HepG2 (cell line): ENCODE measurements around the gene RIN3. TPM values are rescaled to one million over a fixed set of nuclear protein-coding genes. Genes with fewer than 3 reads are reported as not detected.

Experiments
- CAMTA2 ChIP-seq: sonication (generic); formaldehyde crosslinking; IDR thresholded peaks from 2 replicates; pipeline ENCODE4 v1.4.0; 2020; ENCODE audit warnings: mild to moderate bottlenecking, missing genetic modification reagents, borderline replicate concordance
- ERF ChIP-seq: IDR thresholded peaks from 2 replicates; pipeline ENCODE4 v1.6.1; 2018; ENCODE audit warnings: missing biosample characterization, missing genetic modification reagents
- SNAPC2 ChIP-seq: sonication (generic); formaldehyde crosslinking; IDR thresholded peaks from 2 replicates; pipeline ENCODE4 v1.8.1; 2022; ENCODE audit warnings: mild to moderate bottlenecking, missing genetic modification reagents
- SRSF4 ChIP-seq: fragments of 200-400 bp; formaldehyde crosslinking; IDR thresholded peaks from one replicate; pipeline ENCODE4 v1.6.1; 2018; ENCODE audit warnings: mild to moderate bottlenecking, low read depth, low read length, moderate library complexity; ENCODE audit not compliant: poor library complexity, severe bottlenecking
- SYNCRIP ChIP-seq: fragments of 200-400 bp; formaldehyde crosslinking; IDR thresholded peaks from 2 replicates; pipeline ENCODE4 v1.6.1; 2018; ENCODE audit warnings: mild to moderate bottlenecking, low read depth, low read length; ENCODE audit not compliant: insufficient read depth
- ZBTB38 ChIP-seq: sonication (generic); formaldehyde crosslinking; IDR thresholded peaks from 2 replicates; pipeline ENCODE4 v1.5.1; 2020; ENCODE audit warnings: mild to moderate bottlenecking, missing genetic modification reagents
- ZFP36 ChIP-seq: fragments of 150-350 bp; IDR thresholded peaks from 2 replicates; pipeline ENCODE4 v1.6.1; 2018; ENCODE audit warnings: borderline replicate concordance, low read length, low read depth; ENCODE audit not compliant: partially characterized antibody
- ZMYM4 ChIP-seq: sonication (generic); formaldehyde crosslinking; IDR thresholded peaks from 2 replicates; pipeline ENCODE4 v1.8.1; 2023; ENCODE audit warnings: mild to moderate bottlenecking, missing genetic modification reagents
- ZNF331 ChIP-seq: sonication (generic); formaldehyde crosslinking; IDR thresholded peaks from 2 replicates; pipeline ENCODE4 v1.4.0; 2020; ENCODE audit warnings: missing genetic modification reagents
- ZSCAN25 ChIP-seq: sonication (generic); formaldehyde crosslinking; IDR thresholded peaks from 2 replicates; pipeline ENCODE4 v1.8.0; 2022; ENCODE audit warnings: mild to moderate bottlenecking, missing genetic modification reagents
- polyA plus RNA-seq, 8 experiments: library from polyadenylated mRNA; depleted of rRNA in 3 of 8; stranded (reverse) in 7 of 8; unstranded in 1 of 8; fragments of >200 nt; fragmentation: Illumina TruSeq in 4 of 8; extraction: Trizol in 4 of 8; gene quantifications; 2 replicates each; pipeline versions ENCODE4 v1.2.1 to v1.2.3, GENCODE V29; 2011 to 2016; ENCODE audit warnings: low read depth in 4 of 8, missing spikeins in 1 of 8, mixed read lengths in 1 of 8; ENCODE audit not compliant: insufficient read depth in 1 of 8
- total RNA-seq, 5 experiments: library from RNA; depleted of rRNA; stranded (reverse); fragments of >200 nt; fragmentation: Illumina TruSeq; extraction: Trizol; gene quantifications; 2 replicates each; pipeline ENCODE4 v1.2.3, GENCODE V29; 2016; ENCODE audit warnings: low read depth in 1 of 5
- TF ChIP-seq, protein P1 (sequence below): sonication (generic); formaldehyde crosslinking; IDR thresholded peaks from 2 replicates; pipeline ENCODE4 v1.4.0; 2020; ENCODE audit warnings: missing genetic modification reagents, mild to moderate bottlenecking, borderline replicate concordance
- TF ChIP-seq, protein P2 (sequence below), 2 experiments: sonication (generic) in 1 of 2; formaldehyde crosslinking in 1 of 2; IDR thresholded peaks; 2 replicates each; pipeline versions ENCODE4 v1.4.0 to v1.6.1; 2016 to 2020; ENCODE audit warnings: borderline replicate concordance in 1 of 2, low read depth in 1 of 2, mild to moderate bottlenecking in 1 of 2, missing genetic modification reagents in 1 of 2
- TF ChIP-seq, protein P3 (sequence below): sonication (generic); formaldehyde crosslinking; IDR thresholded peaks from 2 replicates; pipeline ENCODE4 v1.5.1; 2020; ENCODE audit warnings: mild to moderate bottlenecking, missing genetic modification reagents
- TF ChIP-seq, protein P4 (sequence below): sonication (generic); formaldehyde crosslinking; IDR thresholded peaks from 2 replicates; pipeline ENCODE4 v1.4.0; 2020; ENCODE audit warnings: low read depth, mild to moderate bottlenecking, missing genetic modification reagents
- TF ChIP-seq, protein P5 (sequence below): sonication (generic); formaldehyde crosslinking; IDR thresholded peaks from 2 replicates; pipeline ENCODE4 v1.4.0; 2020; ENCODE audit warnings: missing genetic modification reagents, borderline replicate concordance

Gene RIN3
- total and polyA plus RNA-seq, 2 of the 13 experiments (the other 11 are each of a cell fraction or from before 2014, with no cell fraction given), result 2.3 to 3.6 TPM

DNA sequence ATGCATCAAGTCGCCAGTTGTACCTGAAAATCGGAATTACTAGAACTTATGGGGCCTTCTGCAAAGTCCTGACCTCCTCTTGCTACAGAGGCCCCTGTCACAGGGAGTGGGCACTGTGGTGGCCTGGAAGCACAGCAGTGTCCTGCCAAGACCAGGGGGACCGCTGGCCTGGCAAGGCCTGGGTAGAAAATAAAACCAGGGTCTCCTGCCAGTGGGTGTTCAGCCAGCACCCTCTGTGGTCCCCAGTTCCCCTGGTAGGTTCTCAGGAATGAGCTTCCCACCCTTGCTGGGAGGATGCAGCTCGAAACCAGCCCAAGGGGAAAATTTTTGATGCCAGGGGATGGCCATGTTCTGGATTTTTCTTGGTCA, 43.9 kb downstream of the RIN3 start (continued):
- TF ChIP-seq, protein P1, sequence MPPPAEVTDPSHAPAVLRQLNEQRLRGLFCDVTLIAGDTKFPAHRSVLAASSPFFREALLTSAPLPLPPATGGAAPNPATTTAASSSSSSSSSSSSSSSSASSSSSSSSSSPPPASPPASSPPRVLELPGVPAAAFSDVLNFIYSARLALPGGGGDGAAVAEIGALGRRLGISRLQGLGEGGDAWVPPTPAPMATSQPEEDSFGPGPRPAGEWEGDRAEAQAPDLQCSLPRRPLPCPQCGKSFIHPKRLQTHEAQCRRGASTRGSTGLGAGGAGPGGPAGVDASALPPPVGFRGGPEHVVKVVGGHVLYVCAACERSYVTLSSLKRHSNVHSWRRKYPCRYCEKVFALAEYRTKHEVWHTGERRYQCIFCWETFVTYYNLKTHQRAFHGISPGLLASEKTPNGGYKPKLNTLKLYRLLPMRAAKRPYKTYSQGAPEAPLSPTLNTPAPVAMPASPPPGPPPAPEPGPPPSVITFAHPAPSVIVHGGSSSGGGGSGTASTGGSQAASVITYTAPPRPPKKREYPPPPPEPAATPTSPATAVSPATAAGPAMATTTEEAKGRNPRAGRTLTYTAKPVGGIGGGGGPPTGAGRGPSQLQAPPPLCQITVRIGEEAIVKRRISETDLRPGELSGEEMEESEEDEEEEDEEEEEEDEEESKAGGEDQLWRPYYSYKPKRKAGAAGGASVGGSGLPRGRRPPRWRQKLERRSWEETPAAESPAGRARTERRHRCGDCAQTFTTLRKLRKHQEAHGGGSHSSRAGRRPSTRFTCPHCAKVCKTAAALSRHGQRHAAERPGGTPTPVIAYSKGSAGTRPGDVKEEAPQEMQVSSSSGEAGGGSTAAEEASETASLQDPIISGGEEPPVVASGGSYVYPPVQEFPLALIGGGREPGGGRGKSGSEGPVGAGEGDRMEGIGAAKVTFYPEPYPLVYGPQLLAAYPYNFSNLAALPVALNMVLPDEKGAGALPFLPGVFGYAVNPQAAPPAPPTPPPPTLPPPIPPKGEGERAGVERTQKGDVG (CRISPR knock-in tag), result peak; percentile 55; the same call in 1 of the 2 replicates
- TF ChIP-seq SRSF4 (no peak), CAMTA2 (peak; percentile 55; the same call in 1 of the 2 replicates), ZNF331 (CRISPR knock-in tag) (peak; percentile 3; the same call in 1 of the 2 replicates), ZSCAN25 (no peak), ZBTB38 (CRISPR knock-in tag) (no peak), SNAPC2 (CRISPR knock-in tag) (peak; percentile 13; the same call in 1 of the 2 replicates), ZMYM4 (CRISPR knock-in tag) (peak; percentile 11; the same call in 1 of the 2 replicates), SYNCRIP (no peak), ZFP36 (no peak), ERF (CRISPR knock-in tag) (0 out of 2 replicates have a peak, but pooled peaks have one; percentile 10)
- TF ChIP-seq, protein P2, sequence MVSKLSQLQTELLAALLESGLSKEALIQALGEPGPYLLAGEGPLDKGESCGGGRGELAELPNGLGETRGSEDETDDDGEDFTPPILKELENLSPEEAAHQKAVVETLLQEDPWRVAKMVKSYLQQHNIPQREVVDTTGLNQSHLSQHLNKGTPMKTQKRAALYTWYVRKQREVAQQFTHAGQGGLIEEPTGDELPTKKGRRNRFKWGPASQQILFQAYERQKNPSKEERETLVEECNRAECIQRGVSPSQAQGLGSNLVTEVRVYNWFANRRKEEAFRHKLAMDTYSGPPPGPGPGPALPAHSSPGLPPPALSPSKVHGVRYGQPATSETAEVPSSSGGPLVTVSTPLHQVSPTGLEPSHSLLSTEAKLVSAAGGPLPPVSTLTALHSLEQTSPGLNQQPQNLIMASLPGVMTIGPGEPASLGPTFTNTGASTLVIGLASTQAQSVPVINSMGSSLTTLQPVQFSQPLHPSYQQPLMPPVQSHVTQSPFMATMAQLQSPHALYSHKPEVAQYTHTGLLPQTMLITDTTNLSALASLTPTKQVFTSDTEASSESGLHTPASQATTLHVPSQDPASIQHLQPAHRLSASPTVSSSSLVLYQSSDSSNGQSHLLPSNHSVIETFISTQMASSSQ (IDR thresholded peaks at IDR 0.05; ENCODE audit: low read depth), result no peak
- TF ChIP-seq, protein P2 (CRISPR knock-in tag; IDR thresholded peaks at IDR 0.05; ENCODE audit: borderline replicate concordance), result no peak
- TF ChIP-seq, protein P3, sequence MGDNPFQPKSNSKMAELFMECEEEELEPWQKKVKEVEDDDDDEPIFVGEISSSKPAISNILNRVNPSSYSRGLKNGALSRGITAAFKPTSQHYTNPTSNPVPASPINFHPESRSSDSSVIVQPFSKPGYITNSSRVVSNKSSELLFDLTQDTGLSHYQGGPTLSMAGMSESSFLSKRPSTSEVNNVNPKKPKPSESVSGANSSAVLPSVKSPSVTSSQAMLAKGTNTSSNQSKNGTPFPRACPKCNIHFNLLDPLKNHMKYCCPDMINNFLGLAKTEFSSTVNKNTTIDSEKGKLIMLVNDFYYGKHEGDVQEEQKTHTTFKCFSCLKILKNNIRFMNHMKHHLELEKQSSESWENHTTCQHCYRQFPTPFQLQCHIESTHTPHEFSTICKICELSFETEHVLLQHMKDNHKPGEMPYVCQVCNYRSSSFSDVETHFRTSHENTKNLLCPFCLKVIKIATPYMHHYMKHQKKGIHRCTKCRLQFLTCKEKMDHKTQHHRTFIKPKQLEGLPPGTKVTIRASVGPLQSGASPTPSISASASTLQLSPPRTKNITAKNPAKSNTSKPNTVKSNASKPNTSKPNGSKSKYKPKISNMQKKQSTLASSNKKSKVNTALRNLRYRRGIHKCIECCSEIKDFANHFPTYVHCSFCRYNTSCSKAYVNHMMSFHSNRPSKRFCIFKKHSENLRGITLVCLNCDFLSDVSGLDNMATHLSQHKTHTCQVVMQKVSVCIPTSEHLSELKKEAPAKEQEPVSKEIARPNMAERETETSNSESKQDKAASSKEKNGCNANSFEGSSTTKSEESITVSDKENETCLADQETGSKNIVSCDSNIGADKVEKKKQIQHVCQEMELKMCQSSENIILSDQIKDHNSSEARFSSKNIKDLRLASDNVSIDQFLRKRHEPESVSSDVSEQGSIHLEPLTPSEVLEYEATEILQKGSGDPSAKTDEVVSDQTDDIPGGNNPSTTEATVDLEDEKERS (CRISPR knock-in tag), result 0 out of 2 replicates have a peak, but pooled peaks have one; percentile 10
- TF ChIP-seq, protein P4, sequence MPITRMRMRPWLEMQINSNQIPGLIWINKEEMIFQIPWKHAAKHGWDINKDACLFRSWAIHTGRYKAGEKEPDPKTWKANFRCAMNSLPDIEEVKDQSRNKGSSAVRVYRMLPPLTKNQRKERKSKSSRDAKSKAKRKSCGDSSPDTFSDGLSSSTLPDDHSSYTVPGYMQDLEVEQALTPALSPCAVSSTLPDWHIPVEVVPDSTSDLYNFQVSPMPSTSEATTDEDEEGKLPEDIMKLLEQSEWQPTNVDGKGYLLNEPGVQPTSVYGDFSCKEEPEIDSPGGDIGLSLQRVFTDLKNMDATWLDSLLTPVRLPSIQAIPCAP (CRISPR knock-in tag), result no peak
- TF ChIP-seq, protein P5, sequence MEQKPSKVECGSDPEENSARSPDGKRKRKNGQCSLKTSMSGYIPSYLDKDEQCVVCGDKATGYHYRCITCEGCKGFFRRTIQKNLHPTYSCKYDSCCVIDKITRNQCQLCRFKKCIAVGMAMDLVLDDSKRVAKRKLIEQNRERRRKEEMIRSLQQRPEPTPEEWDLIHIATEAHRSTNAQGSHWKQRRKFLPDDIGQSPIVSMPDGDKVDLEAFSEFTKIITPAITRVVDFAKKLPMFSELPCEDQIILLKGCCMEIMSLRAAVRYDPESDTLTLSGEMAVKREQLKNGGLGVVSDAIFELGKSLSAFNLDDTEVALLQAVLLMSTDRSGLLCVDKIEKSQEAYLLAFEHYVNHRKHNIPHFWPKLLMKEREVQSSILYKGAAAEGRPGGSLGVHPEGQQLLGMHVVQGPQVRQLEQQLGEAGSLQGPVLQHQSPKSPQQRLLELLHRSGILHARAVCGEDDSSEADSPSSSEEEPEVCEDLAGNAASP (CRISPR knock-in tag), result 0 out of 2 replicates have a peak, but pooled peaks have one; percentile 1
